ENCODE data around the gene KCND2. TPM values are rescaled to one million over a fixed set of nuclear protein-coding genes. Genes with fewer than 3 reads are reported as not detected.

The KCND2 gene
- total and polyA plus RNA-seq, 2 of the 4 experiments (the other 2 are of a cell fraction), result under 0.01 TPM; not detected in 1

GRCh38 chr7:120278773-120279172, 5.8 kb downstream of the KCND2 start:
- Histone ChIP-seq H2BK15ac (ENCODE audit: low read depth, low read length) (no peak overlapping the region), H2BK5ac (ENCODE audit: low read depth, low read length, poor library complexity, severe bottlenecking) (no peak overlapping the region)

More at GRCh38 chr7:120278773-120279172, 5.8 kb downstream of the KCND2 start:
- no peaks in the 10 kb centered on the region for H3K4me1 ChIP-seq (ENCODE audit: control insufficient read depth, insufficient read depth, low read length)
- H3K56ac ChIP-seq (ENCODE audit: extremely low read depth, insufficient read depth, low read length), result no peak overlapping the region
- peaks cover 6% of the 10 kb centered on the region for H3K27me3 ChIP-seq (ENCODE audit: control insufficient read depth, insufficient read depth, low read length)
- no peak overlapping the region for H2BK120ac ChIP-seq (ENCODE audit: low read depth, low read length)
- TF ChIP-seq MAFK (IDR thresholded peaks at IDR 0.05; ENCODE audit: low read depth, low read length), result no peak
- no peak for TF ChIP-seq NFE2L2 (IDR thresholded peaks at IDR 0.05; ENCODE audit: low read depth, low read length)
- H3K9me1 ChIP-seq (ENCODE audit: insufficient read depth, low read length), result no peaks in the 10 kb centered on the region
- ATAC-seq (ENCODE audit: low read depth), result no peak
- no peak overlapping the region for H2AK9ac ChIP-seq (replicated peaks; ENCODE audit: low read depth, low read length, poor library complexity)
- H3K9me3 ChIP-seq (ENCODE audit: control insufficient read depth, insufficient read depth, low read length), result no peaks in the 10 kb centered on the region
- H4K91ac ChIP-seq (ENCODE audit: insufficient read depth, low read depth, low read length), result no peak overlapping the region
- CTCF ChIA-PET, result no interaction called here
- no peak overlapping the region for H4K5ac ChIP-seq (ENCODE audit: low read depth, low read length)
- no peaks in the 10 kb centered on the region for H4K20me1 ChIP-seq (ENCODE audit: insufficient read depth, low read length)
- H2AK5ac ChIP-seq (ENCODE audit: low read depth, low read length), result no peak overlapping the region
- dilution Hi-C loops (cut with HindIII; ENCODE audit: low sequenced_read_pairs, unreplicated experiment), result no loop called here
- no CpG with 5 or more reads among the region's 3 CpGs for WGBS, 2 experiments (ENCODE audit: extremely low coverage in 2 of 2, insufficient read length in 1 of 2)
- BruUV-seq (replicated peaks), result no TSS peak
- H3K23ac ChIP-seq (ENCODE audit: low read depth, low read length), result no peak overlapping the region
- H3K18ac ChIP-seq (ENCODE audit: low read depth, low read length), result no peak overlapping the region
- no peak overlapping the region for H3K4me2 ChIP-seq (ENCODE audit: low read depth, low read length)
- DNase-seq, result no peak
- no peak overlapping the region for H3K9ac ChIP-seq (ENCODE audit: low read depth, low read length)
- in situ Hi-C loops (cut with MboI; ENCODE audit: low sequenced_read_pairs), result loop anchor here (10.0 kb wide), 1 partner anchor 1004 kb away; no protein-coding TSS in a partner anchor
- intact Hi-C loops (cut with micrococcal nuclease), result loop anchor here (10.0 kb wide), 2 partner anchors 446 to 594 kb away; no protein-coding TSS in a partner anchor
- no peak overlapping the region for H3K14ac ChIP-seq (replicated peaks; ENCODE audit: low read depth, low read length)
- H3K27ac ChIP-seq (ENCODE audit: insufficient read depth, low read length), result no peak overlapping the region
- no peak overlapping the region for H3K4me3 ChIP-seq (ENCODE audit: insufficient read depth, low read depth, low read length)
- H3K36me3 ChIP-seq (ENCODE audit: control insufficient read depth, insufficient read depth, low read length), result no peaks in the 10 kb centered on the region
- POLR2A ChIA-PET (ENCODE audit: unreplicated experiment), result no interaction called here
- no peak overlapping the region for H2AFZ ChIP-seq (replicated peaks; ENCODE audit: low read length, poor library complexity)
- H3K79me1 ChIP-seq (ENCODE audit: low read depth in 1 of 2, low read length in 2 of 2), result no peaks in the 10 kb centered on the region
- no peak overlapping the region for H3K4ac ChIP-seq (ENCODE audit: low read depth, low read length)
- H4K8ac ChIP-seq (ENCODE audit: low read depth in 2 of 2, low read length in 2 of 2), result no peak overlapping the region
- H2BK20ac ChIP-seq (ENCODE audit: low read depth, low read length), result no peak overlapping the region
